DMS153 treated with DMSO at 0.1 percent for 48 hours (cell line): Measurements from ENCODE around the gene TEX14.
"Not testable (repeated sequence)": the region's sequence is repeated elsewhere in the genome, so short reads cannot be mapped to it uniquely, and the experiment has no call there.

Source experiments
- DNase-seq: peaks from one replicate; lab custom pipeline; 2025; ENCODE audit not compliant: unreplicated experiment; lab: John Stamatoyannopoulos, UW

The TEX14 gene

DNA sequence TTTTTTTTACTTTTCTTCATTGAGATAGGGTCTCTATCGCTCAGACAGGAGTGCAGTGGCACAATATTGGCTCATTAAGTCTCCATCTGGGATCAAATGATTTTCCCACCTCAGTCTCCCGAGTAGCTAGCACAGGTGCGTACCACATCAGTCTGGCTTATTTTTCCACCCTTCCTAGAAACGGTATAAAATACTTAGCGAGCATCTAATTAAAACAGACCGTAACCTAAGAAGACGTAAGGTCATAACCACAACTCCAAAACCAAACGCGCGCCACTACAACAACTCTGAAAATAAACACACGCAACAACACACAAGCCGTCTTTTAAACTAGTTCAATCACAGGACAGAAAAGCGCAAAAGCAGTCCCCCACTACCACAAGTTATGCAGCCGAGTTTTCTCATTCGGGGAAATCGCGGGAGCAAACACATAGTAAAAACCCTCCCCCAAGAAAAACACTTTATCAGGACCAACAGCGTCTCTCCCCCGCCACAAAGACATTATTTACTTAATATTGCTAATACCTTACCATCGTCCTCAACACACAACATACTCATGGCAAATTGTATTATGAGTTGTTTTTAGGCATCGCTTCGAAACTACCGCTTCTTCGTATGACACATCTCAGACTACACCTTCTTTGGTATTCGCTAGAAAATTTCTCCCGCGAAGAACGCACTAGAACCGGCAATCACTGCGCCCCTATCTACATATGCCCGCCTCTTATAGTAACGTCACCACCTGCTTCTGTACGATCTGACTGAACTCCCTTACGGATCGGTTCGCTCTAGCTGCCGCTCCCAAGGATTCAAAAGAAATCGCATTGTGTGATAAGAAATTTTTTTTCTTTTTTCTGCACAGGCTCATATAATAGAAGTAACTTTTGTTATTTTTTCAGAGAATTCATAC lies 32.8 kb downstream of the TEX14 start:
- DNase-seq = peak; percentile 89

DNA sequence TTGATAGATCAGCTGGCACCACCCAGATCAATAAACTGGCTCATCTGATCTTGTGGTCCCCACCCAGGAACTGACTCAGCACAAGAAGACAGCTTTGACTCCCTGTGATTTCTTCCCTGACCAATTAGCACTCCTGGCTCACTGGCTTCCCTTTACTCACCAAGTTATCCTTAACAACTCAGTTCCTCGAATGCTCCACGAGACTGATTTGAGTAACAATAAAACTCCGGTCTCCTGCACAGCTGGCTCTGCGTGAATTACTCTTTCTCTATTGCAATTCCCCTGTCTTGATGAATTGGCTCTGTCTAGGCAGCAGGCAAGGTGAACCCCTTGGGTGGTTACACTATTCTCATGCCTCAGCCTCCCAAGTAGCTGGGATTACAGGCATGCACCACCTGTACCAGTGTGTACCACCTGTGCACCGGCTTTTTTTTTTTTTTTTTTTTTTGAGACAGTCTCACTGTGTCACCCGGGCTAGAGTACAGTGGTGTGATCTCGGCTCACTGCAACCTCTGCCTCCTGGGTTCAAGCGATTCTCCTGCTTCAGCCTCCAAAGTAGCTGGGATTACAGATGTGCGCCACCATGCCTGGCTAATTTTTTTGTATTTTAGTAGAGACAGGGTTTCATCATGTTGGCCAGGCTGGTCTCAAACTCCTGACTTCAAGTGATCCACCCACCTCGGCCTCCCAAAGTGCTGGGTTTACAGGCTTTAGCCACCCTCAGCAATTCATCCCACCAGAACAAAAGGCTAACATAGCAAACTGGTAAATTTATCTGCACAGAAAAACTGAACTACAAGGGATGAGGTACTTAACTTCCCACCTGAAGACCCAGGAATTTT lies 33.7 kb downstream of the TEX14 start:
- DNase-seq = not testable (repeated sequence)

DNA sequence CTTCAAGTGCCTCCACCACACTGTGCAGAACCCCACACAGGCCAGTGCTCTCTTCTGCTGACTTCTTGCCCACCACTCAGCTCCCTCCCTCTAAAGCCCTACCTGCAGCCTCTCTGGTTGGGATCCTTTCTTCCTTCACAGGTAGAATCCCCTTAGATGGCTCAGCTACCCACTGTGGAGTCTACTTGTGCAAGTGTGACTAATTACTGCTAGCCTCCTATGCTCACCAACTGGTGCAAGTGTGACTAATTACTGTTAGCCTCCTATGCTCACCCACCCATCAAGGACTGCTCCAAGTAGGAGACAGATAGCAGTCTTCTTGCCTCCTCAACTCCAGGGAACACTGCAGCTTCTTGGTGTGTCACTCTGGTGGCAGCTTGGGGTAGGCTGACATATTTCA lies 43.6 kb downstream of the TEX14 start:
- no peak for DNase-seq

DNA sequence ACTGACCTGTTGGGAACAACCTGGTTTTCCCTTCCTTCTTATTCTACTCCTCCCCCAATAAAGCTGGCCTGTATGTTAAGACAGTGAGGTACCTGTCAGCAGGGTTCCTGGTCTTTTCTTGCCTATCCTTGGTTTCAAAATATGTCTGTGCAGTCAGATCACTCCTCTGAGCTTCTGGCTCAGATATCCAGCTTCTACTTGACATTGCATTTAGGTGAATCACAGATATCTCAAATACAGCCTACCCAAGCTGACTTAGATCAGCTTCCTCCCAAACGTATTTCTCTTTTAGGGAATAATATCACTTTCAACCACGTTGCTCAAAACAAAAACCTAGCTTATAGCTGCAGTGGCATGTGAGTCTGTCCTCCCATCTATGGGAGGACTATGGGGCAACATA lies 48.7 kb downstream of the TEX14 start:
- no peak for DNase-seq

DNA sequence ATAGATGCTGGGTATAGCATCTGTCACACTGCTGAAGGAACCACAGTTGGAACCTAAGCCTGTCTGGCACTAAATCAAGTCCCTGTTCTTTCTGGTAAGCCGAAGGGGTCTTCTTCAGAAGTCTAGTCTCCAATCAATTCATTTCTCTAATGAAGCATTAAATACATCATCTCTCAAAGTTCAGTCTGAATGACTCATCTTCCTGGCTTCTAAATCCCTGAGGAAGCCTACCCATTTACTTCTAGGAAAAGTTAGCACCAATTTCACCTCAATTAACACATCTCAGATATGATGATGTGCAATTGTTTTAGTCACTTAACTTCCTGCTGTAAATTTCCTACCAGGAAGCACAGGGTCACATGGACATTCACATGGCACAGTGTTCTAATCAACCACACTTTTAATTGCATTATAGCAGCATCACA lies 49.9 kb downstream of the TEX14 start:
- no peak for DNase-seq

DNA sequence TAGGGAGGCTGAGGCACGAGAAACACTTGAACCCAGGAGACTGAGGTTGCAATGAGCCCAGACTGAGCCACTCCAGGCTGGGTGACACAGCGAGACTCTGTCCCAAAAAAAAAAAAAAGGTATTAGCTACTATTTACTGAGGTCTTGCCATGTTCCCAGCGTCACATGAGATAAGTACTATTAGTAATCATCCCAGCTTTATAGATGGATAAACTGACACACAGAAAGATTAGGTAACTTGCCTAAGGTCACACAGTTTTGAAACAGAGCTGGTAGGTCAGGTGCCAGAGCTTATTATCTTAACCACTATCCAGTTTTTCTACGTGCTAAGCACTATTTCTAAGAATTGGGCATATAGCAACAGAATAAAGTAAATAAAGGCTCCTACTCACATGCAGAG lies 51.6 kb downstream of the TEX14 start:
- DNase-seq = no peak

DNA sequence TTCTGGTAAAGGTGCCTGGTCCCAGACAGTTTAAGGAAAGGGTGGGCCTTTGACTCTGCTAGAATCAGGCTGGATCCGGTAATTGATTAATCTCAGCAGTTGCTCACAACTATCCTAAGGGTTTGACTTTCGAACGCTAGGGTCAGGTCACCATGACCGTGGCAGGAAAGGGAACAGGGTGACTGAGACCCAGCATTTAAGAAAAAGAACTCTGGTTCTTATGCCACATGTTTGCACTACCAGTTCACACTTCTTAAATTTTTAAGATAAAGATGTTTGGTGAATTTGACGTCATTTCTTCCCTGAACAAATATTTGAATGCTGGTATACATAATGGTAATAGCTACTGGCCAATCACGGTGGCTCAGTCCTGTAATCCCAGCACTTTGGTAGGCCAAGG lies 52.2 kb downstream of the TEX14 start:
- DNase-seq = no peak

DNA sequence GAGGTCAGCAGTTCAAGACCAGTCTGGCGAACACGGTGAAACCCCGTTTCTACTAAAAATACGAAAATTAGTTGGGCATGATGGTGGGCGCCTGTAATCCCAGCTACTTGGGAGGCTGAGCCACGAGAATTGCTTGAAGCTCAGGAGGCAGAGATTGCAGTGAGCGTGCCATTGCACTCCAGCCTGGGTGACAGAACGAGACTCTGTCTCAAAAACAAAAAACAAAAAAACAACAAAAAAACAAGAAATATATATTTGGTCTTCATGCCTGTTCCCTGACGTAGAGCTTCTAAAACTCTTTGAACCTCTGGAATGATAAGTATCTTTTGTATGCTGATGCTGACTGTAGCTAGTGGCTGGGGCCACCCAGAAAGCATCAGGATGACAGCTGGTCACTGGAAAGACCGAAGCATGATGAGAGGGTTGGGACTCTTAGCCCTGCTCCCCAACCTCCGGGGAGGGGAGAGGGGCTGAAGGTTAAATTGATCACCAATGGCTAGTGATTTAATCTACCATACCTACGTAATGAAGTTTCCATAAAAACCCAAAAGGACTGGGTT lies 54.8 kb downstream of the TEX14 start:
- DNase-seq = no peak

DNA sequence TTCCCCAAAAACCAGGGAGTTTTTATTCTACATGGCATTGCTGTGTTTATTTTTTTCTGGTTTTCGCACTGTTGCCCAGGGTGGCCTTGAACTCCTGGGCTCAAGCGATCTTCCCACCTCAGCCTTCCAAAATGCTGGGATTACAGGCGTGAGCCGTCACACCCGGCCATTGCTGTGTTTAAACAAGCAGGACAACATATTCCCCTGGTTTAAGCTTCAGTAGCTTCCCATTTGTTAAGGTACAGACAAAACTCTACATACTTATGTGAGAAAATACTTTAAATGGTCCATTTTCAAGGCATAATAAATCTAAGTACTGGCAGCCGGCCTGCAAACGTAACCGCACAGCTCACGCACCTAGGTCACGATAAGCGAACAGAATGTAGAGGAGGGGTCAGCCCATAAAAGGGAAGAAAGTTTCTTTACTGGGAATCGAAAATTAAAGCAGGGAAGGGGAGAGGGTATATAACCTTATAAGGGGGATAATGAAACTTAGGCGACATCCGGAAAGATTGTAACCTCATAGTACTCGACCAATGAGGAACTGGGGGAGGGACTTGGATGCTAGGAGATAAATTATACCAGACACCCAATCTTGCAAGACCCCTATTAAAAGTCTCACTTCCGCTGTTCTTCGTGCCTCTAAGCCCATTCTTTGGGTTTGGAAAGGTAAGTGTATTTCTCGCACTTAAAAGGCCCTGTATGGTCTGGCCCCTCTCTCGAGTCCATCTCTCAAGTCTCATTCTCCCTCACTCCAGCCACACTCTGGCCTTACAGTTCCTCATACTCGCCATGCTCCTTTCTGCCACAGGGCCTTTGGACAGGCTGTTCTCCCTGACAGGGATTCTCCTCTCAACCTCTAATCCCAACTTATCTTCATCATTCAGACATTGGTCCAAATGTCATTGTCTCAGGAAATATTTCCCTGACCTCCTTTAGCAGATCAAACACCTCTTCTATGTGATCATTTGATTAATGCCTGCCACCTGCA lies 59.2 kb downstream of the TEX14 start:
- DNase-seq = no peak

DNA sequence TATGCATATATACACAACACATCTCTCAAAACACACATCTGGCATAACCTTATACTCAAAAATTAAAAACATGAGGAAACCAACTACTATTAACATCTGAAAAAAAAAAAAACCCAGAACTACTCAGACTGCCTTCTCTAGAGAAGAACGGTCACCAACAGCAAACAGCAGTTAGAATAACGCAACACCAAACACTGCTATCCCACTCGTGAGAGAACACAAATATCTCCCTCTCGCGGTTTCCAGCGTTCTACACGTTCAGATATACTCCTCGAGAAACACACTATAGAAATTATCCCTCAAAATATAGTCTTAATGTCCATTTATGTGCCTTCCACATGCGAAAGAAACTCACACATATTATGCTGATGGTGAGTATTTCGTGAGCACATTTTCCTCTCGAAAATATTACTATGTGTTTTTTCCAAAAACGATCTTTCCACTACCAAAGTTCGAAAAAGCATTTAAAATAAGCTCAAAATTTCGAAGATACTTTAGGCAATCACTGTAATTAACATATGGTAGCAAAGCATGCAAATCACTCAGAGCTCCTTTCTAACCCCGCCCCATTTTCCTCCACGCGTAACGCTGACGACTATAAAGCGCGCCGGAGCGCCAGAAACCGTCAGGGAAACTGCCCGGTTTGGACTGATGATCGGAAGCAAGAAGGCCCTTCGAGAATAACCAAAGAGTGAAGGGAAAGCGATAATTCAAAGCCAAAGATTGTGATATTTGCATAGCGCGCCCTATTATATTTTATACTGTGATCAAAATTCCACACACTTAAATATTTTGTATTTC lies 60.1 kb downstream of the TEX14 start:
- peak; percentile 89 for DNase-seq

DNA sequence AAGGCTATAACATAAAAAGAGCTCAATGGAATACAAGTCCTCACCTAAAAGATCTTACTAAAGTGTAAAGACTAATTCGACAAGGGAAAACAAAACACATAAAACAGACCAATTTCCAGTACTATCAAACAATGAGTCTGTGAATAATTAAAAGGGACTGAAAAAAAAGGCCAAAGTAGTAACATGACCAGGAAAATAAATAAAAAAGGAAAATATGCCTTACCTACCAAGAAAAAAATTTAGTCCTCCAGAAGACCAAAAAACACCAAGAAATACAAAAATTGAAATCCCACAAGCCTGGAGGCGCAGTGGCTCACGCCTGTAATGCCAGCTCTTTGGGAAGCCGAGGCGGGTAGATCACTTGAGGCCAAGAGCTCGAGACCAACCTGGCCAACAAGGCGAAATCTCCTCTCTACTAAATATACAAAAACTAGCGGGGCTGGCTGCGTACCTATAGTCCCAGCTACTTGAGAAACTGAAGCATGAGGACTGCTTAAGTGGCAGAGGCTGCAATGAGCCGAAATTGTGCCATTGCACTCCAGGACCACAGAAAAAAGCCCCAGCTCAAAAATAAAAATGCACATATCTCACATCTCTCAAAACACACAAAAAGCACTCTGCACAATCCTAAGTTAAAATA lies 60.8 kb downstream of the TEX14 start:
- no peak for DNase-seq

DNA sequence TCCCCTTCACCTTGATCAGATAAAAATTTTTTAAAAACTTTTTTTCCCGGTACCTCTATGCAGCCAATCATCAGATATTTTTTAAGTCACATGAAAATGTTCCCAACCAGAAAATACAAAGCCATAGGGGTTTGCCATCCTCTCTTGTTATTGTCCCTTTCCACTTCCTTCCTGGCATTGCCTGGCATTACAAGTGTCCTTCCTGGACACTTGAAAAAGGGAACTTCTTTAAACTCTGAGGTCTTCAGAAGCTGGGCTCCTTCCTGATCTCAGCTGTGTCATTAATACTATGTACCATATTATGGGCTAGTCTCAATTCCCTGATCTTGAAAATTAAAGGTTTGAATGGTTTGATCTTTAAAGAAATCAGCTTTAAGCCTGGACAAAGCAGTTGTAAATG lies 64.9 kb downstream of the TEX14 start:
- no peak for DNase-seq

DNA sequence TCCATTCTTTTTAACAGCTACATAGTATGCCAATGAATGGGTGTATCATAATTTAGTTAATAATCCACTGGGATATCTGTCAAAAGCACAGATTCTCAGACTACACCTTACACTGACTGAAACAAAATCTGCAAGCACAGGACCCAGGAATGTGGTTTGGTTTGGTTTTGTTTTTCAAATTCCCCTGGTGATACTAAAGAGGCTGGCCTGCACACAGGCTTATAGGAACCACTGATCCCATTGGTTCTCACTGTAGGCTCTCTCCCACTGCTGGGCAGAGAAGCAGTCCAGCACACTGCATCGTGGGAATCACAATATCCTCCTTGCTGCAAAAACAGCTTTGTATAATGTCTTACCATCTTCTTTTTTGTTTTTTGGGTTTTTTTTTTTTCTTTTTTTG lies 67.1 kb downstream of the TEX14 start:
- DNase-seq = no peak

DNA sequence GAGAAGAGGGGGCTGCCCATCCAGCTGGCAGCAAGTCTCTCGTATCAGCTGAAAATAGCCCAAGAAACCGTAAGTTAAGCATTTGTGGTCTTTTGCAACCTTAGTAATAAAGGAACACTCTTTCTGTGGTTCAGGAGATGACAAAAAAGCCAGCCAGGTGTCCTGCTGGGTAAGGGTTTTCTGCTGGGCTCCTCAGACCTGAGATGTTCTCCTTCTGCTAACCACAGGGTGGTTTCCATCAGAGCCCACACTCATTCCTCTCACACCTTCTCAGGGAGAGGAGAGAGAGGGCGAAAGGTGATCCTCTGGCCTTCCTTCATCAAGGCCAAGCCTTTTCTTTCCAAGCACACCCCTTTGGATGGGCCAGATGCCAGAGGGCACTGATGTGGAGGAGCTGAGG lies 70.7 kb downstream of the TEX14 start:
- DNase-seq = no peak

DNA sequence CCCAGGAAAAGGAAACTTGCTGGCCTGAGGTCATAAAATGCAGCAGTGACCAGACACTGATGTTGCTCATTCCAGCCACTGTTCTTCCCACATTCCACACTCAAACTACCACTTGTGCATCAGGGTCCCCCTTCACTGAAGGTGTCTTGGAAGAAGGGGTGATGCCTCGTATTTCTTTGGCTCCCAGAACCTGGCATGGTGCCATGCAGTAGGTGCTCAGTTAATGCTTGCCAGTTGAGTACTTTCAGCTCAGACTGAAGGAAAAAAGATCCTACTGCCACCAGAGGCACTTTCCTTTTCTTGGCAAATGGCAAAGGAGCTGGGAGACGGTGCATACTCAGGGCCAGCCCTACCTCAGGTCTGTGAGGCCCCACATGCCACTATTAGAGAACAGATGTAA lies 73.5 kb downstream of the TEX14 start:
- no peak for DNase-seq

DNA sequence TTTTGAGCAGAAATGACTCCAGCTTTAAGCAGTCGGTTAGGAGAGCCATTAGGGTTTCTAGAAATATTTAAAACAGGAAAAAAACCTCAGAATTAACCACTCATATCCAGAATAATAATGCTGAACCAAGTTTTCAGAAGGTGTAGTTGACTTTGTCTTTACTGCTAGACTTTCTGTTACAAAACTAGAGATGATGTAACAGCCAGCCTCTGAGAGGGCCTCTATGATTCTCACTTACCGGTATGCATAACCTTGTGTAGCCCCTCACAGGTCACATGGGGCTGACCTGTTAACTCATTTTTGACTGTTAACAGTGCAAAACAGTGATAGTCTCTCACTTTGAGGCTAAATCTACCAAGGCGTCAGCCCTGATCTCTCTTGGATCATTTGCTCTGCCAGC lies 74.3 kb downstream of the TEX14 start:
- DNase-seq = no peak

DNA sequence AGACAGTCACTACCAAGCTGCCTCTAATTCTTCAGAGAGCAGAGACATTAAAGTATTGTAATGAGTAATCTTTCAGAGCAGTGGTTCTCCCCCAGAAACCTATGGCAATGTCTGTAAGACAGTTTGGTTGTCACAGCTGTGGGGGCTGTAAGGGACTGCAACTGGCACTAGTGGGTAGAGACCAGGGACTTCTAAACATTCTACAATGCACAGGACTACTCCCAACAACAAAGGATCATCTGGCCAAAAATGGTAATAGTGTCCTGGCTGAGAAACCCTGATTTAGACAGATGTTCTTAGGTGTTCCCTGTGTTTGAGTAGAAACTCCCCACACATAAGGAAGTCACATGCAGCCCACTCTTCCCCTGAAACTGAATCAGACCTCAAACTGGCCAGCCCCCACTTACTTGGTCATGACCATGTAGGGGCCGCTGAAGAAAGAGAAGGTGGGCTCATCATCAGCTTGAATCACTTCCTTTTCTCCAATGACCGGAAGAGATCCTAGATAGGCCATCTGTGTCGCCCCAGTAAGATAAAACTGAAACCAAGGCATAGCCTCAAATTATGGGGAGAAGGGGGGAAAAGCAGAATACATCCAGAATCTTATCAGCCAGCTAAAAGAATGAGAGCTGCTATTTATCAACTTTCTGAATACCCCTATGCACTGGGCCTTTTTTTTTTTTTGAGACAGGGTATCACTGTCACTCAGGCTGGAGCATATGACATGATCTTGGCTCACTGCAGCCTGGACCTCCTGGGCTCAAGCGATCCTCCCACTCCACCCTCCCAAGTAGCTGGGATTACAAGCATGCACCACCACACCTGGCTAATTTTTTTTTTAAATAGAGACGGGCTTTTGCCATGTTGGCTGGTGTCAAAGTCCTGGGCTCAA lies 75.8 kb downstream of the TEX14 start:
- DNase-seq = no peak

DNA sequence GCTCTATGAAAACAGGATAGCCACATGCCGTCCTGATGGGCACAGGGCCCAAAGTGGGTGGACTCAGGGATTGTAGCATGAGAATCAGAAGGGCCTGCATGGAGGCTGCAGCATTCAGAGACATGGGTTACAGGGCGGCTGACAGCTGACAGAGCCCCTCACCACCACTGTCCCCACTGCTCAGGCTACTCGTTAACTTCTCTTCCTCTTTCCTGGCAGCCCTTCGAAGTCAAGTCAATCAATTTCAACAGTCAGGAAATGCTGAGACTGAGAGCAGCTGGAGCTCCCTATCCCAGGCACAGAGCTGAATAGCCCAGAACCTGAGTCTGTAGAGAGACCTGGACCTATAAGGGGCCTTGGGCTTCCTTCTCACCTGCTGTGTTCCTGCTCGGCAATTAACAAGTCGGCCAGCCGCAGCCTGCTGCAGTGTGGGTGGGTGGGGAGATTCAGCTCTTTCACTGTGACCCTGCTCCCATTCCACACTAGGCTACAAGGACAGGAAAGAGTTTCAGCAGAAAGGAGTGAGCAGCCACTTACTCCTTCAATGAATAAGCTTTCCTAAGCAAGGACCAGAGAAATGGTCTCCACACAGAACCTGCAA lies 76.9 kb downstream of the TEX14 start:
- no peak for DNase-seq
